HepG2 (cell line): ENCODE measurements around the gene MEI1. TPM values are rescaled to one million over a fixed set of nuclear protein-coding genes. Genes with fewer than 3 reads are reported as not detected.

ENCODE experiments used
- AKAP8 ChIP-seq: sonication (generic); formaldehyde crosslinking; IDR thresholded peaks from 2 replicates; pipeline ENCODE4 v1.5.1; 2020; ENCODE audit warnings: mild to moderate bottlenecking, missing genetic modification reagents
- ARID3A ChIP-seq: IDR thresholded peaks from 2 replicates; pipeline ENCODE4 v1.6.1; 2012; ENCODE audit warnings: low read depth, low read length, improper control_type of control experiment
- GATAD2A ChIP-seq: IDR thresholded peaks from 2 replicates; pipeline ENCODE4 v1.6.1; 2016
- HNRNPUL1 ChIP-seq: fragments of 200-400 bp; formaldehyde crosslinking; IDR thresholded peaks from 2 replicates; pipeline ENCODE4 v1.6.1; 2017; ENCODE audit warnings: low read depth, mild to moderate bottlenecking, low read length, moderate library complexity
- POLR2AphosphoS2 ChIP-seq: IDR thresholded peaks from 2 replicates; pipeline ENCODE4 v1.6.1; 2011; ENCODE audit warnings: low read depth, low read length, improper control_type of control experiment
- REL ChIP-seq: sonication (generic); formaldehyde crosslinking; conservative IDR thresholded peaks from 2 replicates; pipeline ENCODE4 v1.8.0; 2022; ENCODE audit warnings: mild to moderate bottlenecking, missing genetic modification reagents, moderate library complexity
- SNAI1 ChIP-seq: sonication (generic); formaldehyde crosslinking; IDR thresholded peaks from 2 replicates; pipeline ENCODE4 v1.5.0; 2020; ENCODE audit warnings: mild to moderate bottlenecking, missing genetic modification reagents, borderline replicate concordance
- ZFP1 ChIP-seq: IDR thresholded peaks from 2 replicates; pipeline ENCODE4 v1.6.1; 2016
- ZKSCAN8 ChIP-seq: IDR thresholded peaks from 2 replicates; pipeline ENCODE4 v1.6.1; 2016; ENCODE audit warnings: borderline replicate concordance, missing genetic modification reagents, missing compliant biosample characterization
- ZMYM3 ChIP-seq: sonication (generic); formaldehyde crosslinking; IDR thresholded peaks from 2 replicates; pipeline ENCODE4 v1.5.1; 2020; ENCODE audit warnings: mild to moderate bottlenecking, missing genetic modification reagents
- ZNF496 ChIP-seq: sonication (generic); formaldehyde crosslinking; IDR thresholded peaks from 2 replicates; pipeline ENCODE4 v1.8.1; 2023; ENCODE audit warnings: mild to moderate bottlenecking, moderate library complexity, missing genetic modification reagents; ENCODE audit not compliant: insufficient replicate concordance
- ZNF770 ChIP-seq: sonication (generic); formaldehyde crosslinking; IDR thresholded peaks from 2 replicates; pipeline ENCODE4 v1.5.0; 2020; ENCODE audit warnings: mild to moderate bottlenecking, missing genetic modification reagents
- polyA plus RNA-seq, 8 experiments: library from polyadenylated mRNA; depleted of rRNA in 3 of 8; stranded (reverse) in 7 of 8; unstranded in 1 of 8; fragments of >200 nt; fragmentation: Illumina TruSeq in 4 of 8; extraction: Trizol in 4 of 8; gene quantifications; 2 replicates each; pipeline versions ENCODE4 v1.2.1 to v1.2.3, GENCODE V29; 2011 to 2016; ENCODE audit warnings: low read depth in 4 of 8, missing spikeins in 1 of 8, mixed read lengths in 1 of 8; ENCODE audit not compliant: insufficient read depth in 1 of 8
- total RNA-seq, 5 experiments: library from RNA; depleted of rRNA; stranded (reverse); fragments of >200 nt; fragmentation: Illumina TruSeq; extraction: Trizol; gene quantifications; 2 replicates each; pipeline ENCODE4 v1.2.3, GENCODE V29; 2016; ENCODE audit warnings: low read depth in 1 of 5
- TF ChIP-seq, protein P1 (sequence below), 2 experiments: fragments of 450-650 bp in 1 of 2; sonication (generic) in 1 of 2; formaldehyde crosslinking; IDR thresholded peaks; 2 replicates each; pipeline versions ENCODE4 v1.5.0 to v1.8.0; 2020 to 2022; ENCODE audit warnings: mild to moderate bottlenecking in 1 of 2, missing genetic modification reagents in 1 of 2
- TF ChIP-seq, protein P2 (sequence below): sonication (generic); formaldehyde crosslinking; IDR thresholded peaks from 2 replicates; pipeline ENCODE4 v1.4.0; 2020; ENCODE audit warnings: missing genetic modification reagents
- TF ChIP-seq, protein P3 (sequence below): IDR thresholded peaks from 2 replicates; pipeline ENCODE4 v1.6.1; 2016
- TF ChIP-seq, protein P4 (sequence below): sonication (generic); formaldehyde crosslinking; IDR thresholded peaks from 2 replicates; pipeline ENCODE4 v1.4.0; 2020; ENCODE audit warnings: missing genetic modification reagents, mild to moderate bottlenecking, borderline replicate concordance

MEI1 gene
- total and polyA plus RNA-seq, 2 of the 13 experiments (the other 11 are each of a cell fraction or from before 2014, with no cell fraction given): 0.75 to 1.9 TPM

DNA sequence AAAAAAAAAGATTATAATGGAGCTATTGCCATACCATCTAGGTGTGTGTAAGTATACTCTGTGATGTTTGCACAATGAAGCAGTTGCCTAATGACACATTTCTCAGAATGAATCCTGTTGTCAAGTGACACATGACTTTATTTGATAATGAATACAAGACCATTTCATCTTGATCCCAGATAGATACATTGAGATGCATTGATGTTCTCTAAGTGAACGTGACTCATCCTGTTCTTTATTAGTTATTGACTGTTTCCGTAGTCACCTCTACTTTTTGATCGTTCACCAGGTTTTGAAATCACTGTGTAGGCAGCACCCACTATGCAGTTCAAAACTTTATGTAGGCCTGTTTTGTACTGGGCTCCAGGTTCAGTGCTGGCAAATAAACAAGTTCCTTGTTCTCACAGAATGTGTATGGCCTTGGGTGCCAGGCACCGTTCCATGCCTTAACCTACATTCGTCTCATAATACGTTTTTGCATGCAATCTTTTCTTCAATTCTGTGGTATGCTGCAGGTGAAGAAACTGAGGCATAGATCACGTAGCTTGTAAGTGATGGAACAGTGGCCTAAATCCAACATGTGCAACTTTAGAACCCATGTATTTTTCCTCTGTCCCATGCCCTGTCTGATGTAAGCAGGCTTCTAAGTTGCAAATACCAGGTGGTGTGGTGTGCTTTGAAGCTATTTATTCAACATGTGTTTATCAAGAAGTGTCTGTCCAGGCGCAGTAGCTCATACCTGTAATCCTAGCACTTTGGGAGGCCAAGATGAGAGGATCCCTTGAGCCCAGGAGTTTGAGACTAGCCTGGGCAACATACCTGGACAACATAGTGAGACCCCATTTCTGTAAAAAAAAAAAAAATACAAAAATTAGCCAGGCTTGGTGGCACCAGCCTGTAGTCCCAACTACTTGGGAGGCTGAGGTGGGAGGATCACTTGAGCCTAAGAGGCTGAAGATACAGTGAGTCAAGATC is 144.0 kb downstream of the MEI1 start (continued):
- TF ChIP-seq ARID3A (peak; percentile 25; the same call in 1 of the 2 replicates), POLR2AphosphoS2 (peak; percentile 51; the same call in 1 of the 2 replicates), HNRNPUL1 (no peak), AKAP8 (CRISPR knock-in tag) (no peak), SNAI1 (CRISPR knock-in tag) (no peak), ZNF770 (peak; percentile 62), ZMYM3 (0 out of 2 replicates have a peak, but pooled peaks have one; percentile 18), ZNF496 (no peak), REL (CRISPR knock-in tag) (no peak), ZFP1 (CRISPR knock-in tag) (no peak), GATAD2A (CRISPR knock-in tag) (peak; percentile 44; the same call in 1 of the 2 replicates), ZKSCAN8 (CRISPR knock-in tag) (no peak)
- TF ChIP-seq, protein P1, sequence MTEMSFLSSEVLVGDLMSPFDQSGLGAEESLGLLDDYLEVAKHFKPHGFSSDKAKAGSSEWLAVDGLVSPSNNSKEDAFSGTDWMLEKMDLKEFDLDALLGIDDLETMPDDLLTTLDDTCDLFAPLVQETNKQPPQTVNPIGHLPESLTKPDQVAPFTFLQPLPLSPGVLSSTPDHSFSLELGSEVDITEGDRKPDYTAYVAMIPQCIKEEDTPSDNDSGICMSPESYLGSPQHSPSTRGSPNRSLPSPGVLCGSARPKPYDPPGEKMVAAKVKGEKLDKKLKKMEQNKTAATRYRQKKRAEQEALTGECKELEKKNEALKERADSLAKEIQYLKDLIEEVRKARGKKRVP (CRISPR knock-in tag; IDR thresholded peaks at IDR 0.05): peak in 1 of 2 experiments; percentile 98; a peak in 2 of 4 replicates
- TF ChIP-seq, protein P2, sequence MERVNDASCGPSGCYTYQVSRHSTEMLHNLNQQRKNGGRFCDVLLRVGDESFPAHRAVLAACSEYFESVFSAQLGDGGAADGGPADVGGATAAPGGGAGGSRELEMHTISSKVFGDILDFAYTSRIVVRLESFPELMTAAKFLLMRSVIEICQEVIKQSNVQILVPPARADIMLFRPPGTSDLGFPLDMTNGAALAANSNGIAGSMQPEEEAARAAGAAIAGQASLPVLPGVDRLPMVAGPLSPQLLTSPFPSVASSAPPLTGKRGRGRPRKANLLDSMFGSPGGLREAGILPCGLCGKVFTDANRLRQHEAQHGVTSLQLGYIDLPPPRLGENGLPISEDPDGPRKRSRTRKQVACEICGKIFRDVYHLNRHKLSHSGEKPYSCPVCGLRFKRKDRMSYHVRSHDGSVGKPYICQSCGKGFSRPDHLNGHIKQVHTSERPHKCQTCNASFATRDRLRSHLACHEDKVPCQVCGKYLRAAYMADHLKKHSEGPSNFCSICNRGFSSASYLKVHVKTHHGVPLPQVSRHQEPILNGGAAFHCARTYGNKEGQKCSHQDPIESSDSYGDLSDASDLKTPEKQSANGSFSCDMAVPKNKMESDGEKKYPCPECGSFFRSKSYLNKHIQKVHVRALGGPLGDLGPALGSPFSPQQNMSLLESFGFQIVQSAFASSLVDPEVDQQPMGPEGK (CRISPR knock-in tag): no peak
- TF ChIP-seq, protein P3, sequence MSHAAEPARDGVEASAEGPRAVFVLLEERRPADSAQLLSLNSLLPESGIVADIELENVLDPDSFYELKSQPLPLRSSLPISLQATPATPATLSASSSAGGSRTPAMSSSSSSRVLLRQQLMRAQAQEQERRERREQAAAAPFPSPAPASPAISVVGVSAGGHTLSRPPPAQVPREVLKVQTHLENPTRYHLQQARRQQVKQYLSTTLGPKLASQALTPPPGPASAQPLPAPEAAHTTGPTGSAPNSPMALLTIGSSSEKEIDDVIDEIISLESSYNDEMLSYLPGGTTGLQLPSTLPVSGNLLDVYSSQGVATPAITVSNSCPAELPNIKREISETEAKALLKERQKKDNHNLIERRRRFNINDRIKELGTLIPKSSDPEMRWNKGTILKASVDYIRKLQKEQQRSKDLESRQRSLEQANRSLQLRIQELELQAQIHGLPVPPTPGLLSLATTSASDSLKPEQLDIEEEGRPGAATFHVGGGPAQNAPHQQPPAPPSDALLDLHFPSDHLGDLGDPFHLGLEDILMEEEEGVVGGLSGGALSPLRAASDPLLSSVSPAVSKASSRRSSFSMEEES (CRISPR knock-in tag): 0 out of 2 replicates have a peak, but pooled peaks have one; percentile 8
- TF ChIP-seq, protein P4, sequence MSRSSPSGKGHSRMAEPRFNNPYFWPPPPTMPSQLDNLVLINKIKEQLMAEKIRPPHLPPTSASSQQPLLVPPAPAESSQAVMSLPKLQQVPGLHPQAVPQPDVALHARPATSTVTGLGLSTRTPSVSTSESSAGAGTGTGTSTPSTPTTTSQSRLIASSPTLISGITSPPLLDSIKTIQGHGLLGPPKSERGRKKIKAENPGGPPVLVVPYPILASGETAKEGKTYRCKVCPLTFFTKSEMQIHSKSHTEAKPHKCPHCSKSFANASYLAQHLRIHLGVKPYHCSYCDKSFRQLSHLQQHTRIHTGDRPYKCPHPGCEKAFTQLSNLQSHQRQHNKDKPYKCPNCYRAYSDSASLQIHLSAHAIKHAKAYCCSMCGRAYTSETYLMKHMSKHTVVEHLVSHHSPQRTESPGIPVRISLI (CRISPR knock-in tag): 0 out of 2 replicates have a peak, but pooled peaks have one; percentile 52
